HG02884 (cell line): ENCODE measurements around the gene MICAL2.

Source experiments
- ATAC-seq: cut with Tn5 transposase; IDR thresholded peaks from one replicate; pipeline ENCODE4 v1.9.1; 2021; ENCODE audit warnings: mild to moderate bottlenecking, moderate library complexity; ENCODE audit not compliant: unreplicated experiment

The MICAL2 gene

DNA sequence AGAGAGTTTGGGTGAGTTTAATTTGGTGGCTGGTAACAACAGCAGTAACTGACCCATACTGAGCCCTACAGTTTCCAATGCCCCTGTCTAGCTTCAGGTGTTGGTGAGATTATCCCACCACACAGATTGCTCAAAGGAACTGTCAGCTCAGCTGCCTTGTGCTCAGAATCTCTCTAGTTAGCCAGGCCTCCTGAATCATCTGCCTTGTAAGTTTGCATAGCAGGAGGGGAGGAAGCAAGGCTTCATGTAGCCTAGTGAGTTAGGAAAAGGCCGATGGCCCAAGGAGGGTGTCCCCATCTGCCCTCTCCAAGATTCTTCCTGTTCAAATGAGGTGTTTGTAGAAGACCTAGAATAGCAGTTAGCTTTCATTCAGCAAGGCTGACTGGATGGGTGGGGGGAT is 74.3 kb downstream of the MICAL2 start:
- ATAC-seq = no peak

DNA sequence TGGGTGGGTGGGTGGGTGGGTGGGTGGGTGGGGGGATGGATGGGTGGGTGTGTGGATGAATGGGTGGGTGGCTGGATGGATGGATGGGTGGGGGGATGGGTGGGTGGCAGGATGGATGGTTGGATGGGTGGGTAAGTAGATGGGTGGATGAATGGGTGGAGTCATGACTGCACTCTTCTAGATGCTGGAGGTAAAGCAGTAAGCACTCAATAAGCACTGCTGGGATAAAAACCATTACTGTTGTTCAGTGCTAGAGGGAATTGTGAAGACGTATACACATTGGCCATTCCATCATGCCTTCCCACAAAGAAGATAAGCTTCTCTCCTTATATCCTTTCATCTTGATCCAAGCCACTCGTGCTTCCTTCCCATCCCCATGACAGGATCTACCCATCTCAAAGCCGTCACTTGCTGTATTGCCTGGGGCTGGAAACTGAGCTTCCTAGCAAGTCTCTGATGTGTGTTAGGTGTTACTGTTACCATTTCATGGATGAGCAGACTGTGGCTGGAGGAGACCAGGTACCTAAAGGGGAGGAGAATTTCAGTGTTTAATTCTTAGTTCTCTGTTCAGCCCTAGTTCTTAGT is 74.8 kb downstream of the MICAL2 start:
- no peak for ATAC-seq

DNA sequence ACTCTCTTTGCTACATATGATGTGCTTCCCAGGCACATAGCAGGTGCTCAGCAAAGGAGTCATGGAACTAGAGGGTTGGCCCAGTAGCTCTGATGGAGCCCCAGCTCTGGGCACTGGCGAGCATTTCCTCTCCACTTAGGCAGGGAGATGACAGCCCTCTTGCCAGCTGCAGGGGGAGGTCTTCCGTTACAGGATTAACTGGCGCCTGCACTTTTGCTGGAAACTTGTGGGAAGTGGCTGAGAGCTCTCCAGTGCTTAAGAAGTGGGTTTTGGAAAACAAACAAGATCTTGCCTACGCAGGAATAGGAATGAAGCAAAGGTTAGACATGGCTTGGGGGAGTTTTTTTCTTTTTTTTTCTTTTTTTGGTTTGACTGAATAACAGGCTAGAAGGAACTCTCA is 75.5 kb downstream of the MICAL2 start:
- no peak for ATAC-seq

DNA sequence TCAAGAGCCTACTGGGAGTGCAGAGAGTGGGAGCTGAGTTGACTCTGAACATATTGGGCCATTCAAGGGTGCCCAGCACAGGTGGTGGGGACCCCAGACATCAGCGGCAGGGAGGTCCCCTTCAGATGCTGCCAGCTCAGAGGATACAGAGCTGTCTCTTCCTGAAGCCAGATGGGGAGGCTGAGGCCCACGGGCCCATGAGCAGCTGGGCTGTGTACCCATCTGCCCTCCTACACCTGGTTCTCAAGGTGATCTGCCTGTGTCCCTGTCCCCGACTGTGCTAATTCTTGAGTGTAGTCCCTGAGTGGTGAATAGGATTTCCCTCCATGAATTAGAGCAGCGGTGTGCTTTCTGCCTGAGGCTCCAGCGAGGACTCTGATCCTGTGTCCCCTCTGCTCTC is 76.3 kb downstream of the MICAL2 start:
- ATAC-seq = no peak

DNA sequence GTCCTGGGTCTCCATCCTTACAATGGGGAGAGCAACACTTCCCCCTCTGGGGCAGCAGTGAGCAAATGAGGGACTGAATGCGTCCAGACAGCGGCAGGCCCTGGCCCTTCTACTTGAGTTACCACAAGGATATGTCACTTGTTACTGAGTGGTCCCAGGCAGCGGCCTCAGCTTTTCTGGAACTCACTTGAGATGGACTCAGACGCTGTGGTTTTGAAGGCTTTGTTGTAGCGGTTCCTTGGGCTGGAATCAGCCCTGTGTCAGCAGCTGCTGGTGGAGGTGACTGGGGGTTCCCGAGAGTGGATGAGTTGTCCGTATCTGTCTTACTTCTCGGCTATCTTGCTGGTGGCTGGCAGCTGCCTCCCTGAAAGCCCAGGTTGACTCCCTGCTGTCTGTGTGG is 77.0 kb downstream of the MICAL2 start:
- no peak for ATAC-seq

DNA sequence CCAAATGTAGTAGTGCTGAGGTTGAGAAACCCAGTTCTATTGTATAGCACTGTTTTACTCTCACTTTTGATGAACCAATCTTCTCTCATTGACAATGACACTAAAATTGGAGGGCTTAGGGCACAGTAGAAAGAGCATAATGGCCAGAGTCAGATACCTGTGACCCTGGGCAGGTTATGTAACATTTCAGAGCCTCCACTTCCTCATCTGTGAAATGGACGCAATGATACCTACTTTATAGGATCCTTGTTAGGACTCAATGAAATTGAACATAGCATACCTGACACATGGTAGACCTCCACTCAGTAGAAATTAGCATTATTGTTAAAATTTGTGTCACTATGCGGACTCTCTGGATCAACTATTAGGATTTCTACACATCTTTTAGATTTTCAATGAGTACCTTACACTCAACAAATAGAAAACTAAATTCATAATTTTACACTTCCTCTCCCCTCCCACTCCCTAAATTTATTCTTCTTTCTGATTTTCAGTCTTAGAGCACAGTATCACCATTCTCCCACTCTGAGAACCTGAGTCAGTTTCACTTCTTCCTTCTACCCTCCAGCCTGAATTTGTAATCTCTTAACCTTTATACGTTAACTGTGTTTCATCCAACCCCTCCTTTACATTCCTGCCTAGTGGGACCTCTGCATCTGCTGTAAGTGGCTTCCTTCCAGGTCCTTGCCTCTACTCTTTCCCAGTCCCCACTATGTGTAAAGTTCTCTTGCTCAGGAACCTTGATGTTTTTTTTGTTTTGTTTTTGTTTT is 78.3 kb downstream of the MICAL2 start:
- ATAC-seq = peak; percentile 88

DNA sequence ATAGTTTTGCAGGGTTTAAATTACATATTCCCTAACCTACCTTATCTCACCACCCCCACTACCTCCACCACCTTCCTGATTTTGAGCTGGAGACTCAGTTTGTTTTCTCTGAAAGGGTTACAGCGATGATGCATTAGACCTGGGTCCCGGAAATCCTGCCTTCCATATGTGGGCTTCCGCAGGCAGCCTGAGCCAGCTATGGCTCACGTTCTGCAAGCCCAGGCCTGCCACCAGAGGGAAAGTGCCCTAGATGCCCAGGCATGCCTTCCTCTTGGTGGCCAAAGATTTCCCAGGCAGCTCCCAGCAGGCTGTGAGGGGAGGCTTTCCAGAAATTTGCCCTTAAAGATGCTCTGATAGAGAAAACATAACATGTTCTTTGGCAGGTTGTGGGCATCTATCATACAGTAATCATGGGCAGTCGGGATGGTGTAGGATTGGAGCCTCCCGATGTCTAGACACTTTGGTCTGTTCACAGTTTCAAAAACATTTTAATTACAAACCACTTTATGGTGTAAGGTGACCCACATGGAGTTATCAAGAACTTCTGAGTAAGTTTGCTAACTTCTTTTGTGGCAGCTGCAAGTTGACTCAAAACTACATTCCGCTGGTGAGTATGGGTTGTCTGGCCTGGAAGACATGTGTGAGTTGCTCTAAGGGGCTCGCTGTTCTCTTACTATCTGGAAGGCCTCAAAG is 79.3 kb downstream of the MICAL2 start:
- no peak for ATAC-seq

DNA sequence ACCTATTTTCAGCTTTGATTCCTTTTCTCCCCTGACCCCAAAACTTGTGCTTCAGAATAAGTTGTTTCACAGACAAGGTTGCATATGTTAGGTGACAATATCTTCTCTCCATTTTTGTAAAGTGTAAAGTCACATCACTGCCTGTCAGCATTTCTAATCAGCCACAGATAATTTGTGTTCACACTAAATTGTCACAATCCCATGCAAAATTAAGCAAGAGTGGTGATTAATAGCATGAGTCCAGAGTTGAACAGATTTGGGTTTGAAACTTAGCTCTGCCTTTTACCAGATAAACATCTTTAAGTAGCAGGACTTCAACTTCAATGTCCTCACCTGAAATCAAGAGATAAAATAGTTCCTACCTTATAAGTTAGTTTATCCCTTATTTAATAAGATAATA is 80.1 kb downstream of the MICAL2 start:
- ATAC-seq = no peak

DNA sequence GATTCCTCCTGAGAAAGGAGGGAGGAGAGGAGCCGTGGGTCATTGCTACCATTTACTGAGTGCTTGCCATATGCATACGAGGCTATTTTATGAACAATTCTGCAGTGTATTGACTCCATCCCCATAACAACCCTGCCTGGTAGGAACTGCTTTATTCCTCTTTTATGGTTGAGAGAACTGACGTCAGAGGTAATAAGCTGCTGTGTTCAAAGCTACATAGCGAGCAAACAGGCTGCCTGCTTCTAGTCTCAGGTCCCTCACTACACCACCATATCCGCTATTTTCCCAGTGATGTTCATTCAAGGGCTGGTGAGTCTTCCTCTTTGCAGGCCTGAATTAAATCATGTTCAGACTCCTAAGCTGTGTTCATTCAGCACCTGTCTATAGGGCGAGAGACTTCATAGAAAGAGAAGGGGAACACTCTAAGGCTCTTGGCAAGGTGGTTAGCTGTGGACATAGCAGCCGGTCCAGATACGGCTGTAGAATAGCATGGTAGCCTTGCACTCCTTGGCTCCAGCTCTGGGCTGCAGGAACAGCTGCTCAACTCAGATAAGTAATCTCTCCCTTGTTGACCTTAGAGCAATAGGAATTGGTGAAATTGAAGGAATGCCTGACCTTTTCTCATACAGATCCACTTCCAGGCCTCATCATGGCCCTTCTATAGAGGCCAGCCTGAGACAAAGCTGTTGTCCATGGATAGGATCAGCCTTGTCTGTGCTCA is 82.6 kb downstream of the MICAL2 start:
- no peak for ATAC-seq

DNA sequence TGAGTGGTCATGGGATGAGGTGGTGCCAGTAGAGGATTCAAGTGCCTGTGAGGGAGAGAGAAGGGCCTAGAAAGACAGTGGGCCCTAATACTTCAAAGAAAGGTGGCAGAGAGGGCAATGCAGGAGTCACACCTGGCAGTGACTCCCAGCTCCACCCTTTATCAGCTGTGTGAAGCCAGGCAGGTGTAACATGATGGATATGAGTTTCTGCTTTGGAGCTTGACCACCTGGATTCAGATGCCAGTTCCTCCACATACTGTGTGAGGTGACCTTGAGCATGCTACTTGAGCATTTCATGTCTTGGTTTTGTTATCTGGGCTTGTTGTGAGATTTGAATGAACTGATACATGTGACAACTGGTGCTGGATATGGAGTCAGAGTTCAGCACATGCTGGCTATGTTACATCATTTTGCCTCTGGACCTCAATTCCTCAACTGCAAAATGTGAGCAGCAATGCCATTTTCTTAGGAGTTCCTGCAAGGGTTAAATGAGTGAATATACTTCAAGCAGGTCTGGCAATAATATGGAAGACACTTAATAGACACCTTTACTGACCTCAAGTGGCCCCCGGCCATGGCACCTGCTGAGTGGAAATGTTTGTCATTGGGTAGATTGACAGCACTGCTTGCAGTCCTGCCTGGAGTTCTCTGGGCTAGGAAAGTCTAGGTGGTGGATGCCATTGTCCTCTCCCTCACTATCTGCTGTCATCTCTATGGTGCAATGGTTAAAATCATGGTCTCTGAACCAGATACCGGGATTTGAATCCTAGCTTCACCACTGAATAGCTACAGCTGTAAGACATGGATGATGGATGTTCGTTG is 83.3 kb downstream of the MICAL2 start:
- ATAC-seq = no peak

DNA sequence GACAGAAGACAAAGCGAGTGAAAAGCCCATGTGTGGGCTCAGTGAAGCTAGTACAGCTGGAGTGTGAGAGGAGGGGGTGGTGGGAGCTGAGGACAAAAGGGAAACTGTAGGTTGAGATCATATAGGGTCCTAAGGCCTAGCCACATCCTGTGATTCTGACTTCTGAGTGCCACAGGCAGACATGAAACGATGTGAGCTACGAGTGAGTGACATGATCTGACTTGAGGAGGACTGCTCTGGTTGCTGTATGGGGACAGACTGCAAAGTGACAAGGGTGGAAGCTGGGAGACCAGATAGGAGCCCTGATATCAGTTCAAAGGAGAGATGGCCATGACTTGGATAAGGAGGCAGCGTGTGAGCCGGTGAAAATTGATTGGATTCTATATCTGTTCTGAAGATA is 85.4 kb downstream of the MICAL2 start:
- ATAC-seq = peak; percentile 88

DNA sequence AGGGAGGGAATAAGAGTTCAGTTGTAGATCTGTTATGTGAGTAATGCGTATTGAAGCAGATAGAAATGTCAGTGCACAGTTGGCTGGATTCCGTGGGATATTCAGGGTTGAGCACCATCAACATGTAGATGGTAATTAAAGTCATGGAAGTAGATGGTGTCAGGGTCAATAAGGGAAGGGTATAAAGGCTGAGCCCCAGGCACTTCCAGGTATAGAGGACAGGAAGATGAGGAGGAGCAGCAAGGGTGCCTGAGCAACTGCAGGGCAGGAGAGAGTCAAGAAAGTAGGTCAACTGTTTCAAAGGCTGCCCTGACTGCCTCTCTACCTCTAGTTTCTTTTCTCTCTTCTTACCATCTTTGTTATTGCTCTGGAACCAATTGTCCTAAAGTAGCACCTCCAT is 85.9 kb downstream of the MICAL2 start:
- ATAC-seq = no peak

DNA sequence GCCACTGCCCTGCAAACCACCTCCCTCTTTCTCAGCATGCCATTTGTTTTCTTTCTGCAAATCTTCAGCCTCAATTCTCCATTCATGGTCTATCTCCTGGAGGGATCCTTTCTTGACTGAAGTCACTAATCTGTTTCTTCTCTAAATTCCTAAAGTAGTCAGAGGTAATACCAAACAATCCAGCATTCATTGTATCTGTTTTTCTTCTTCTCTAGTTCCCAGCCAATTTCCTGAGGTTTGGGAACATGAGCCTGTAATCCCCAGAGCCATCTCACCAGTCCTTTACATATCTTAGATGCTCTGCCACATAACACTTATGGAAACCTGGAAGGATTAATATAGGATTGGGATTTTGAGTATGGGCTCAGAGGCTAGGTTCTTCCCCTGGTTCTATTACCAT is 86.5 kb downstream of the MICAL2 start:
- no peak for ATAC-seq

DNA sequence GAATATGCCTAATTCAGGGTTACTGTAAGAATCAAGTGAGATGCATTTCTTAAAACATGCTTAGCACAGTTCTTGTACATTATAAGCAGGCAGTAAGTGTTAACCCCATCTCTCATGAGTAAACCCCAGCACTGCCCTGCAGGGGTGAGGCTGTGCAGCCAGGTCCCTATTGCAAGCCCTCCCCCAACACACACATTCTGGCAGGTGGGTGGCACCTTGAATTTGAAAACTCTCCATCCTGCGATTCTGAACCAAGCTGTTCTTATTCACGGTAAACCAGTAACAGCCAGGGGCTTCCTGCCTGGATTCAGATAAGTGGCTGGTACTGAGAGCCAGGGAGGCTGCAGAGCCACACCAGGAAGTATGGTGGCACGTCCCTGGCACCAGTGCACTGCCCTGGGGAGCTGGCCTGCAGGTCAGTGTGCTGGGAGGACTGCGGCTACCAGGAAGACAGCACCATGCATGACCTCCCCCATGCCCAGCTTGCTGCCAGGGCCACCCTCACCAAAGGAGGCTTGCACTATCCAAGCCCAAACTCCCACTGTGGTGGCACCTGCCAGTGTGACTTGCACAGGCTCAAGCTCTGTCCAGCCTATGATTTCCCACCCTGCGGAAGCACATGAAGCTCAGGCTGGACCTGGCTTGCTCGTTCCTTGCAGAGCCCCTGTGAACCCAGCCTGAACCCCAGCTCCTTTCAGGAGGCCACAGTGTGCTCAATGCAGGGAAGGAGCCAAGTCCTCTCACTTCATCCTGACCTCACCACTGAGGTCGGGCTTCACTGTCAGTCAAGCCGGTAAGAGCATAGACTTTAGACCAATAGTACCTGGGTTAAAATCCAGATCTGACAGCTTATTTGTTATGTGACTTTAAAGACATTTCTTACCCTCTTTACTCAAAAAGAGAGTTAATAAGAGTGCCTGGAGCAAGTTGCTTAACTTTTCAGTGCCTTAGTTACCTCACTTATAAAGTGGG is 88.1 kb downstream of the MICAL2 start:
- ATAC-seq = no peak

DNA sequence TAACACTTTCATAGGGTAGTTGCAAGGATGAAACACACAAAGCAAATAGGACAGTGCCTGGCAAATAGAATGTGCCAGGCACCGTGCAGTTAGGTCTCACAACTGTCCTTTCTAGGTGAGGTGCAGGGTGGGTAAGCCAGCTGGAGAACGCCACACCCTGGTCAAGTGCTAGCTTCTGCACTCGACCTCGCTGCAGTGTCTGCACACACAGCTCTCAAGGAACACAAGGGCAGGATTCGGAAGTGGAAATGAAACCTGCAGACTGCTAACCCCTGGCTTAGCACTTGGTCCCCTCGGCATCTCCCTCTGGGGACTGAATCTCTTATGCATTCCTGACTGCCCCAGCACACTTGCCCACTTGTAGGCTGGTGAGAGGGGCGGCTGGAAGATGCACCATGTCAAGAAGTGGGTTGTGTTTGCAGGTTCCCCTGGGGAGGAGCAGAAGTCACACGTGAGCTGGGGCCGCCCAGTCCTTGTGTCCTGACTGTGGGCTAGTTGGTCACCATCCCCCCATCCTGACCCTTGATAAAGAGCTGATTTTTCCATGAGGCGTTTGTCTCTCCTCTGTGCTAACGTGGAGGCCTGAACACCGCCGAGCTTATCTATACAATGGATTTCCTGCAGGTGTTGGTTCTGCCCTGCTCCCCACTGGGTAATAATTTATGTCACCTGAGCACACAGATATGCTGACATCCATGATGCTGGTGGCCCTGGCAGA is 89.0 kb downstream of the MICAL2 start:
- ATAC-seq = no peak

DNA sequence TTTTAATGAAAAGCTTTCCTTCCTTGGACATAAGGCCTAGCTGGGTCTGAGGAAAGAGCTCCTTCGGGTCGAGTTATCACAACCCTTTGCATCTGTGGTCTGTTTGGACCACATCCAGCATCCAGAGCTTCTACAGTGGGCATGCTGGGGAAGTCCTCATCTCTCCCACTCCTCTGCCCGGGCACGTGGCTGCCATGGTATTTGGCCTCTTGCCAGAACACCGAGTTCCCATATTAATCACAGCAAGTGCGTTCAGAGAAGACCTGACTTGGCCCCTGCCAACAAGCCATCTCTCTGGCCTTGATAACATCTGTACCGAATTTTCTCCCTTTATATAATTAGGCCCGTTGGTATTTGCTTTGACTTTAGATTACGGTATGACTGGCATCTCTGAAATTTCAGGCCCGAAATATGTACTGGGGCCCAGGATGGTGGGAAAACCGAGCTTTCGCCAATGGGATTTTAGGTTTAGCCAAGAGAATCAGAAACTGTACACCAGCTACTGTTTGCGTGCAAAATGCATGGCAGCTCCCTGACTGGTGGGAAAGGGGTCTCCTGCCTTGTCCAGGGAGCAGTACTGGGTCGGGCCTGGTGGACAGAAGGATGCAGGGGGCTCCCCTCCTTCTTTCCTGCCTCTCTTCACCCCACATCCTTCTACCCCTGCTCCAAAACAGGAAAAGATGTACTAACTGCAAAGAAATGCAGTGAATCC is 90.0 kb downstream of the MICAL2 start:
- no peak for ATAC-seq

DNA sequence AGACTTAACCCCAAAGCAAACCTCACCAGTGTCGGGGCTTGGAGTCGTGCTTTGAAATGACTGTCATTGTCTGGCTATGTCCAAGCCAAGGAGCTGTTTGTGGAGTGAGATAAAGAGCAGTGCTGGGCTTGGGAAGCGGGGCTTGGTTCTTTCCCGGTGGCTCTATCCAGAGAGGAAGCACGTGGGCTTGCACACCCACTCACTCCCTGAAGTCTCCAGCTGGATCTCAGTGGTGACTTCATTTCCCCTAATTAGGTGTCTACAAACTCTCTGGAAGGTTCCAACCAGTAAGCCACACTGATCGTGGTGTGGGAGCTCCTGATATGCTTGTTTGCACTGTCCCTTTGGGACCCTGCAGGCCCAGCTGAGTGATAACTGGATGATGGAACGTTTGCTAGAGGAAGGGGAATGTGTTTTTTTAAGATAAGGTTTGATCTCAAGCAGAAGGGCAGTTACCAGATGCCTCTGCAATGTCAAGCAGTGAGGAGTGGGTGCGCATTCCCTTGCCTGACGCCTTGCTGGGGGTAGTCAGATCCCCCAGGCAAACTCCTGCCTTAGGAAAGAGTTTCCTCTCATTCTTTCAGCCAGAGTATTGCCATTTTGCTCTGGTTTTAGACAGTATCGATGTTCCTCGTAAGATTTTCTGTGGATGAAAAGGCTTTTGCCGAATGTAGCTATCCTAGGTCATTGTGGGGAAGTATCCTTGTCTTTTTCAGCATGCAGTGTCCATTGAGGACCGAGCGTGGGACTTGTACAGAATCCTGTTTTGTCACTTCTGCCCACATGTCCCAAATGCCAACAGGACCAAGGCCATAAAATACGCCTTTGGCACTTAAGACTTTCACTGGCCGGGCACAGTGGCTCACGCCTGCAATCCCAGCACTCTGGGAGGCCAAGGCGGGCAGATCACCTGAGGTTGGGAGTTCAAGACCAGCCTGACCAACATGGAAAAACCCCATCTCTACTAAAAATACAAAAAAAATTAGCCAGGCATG is 90.9 kb downstream of the MICAL2 start:
- no peak for ATAC-seq
